BJ (cell line): Measurements from ENCODE around the gene INPP5A. TPM values are rescaled to one million over a fixed set of nuclear protein-coding genes. Genes with fewer than 3 reads are reported as not detected.

Source experiments
- CTCF ChIA-PET: fragments of 350-600 bp; formaldehyde crosslinking; extraction: SDS; loops from one replicate; lab custom pipeline; 2021; ENCODE audit warnings: antibody characterized with exemption, inconsistent platforms; lab: Yijun Ruan, JAX
- POLR2A ChIA-PET: fragments of 300-600 bp; sonication (Branson Sonifier 250); formaldehyde crosslinking; extraction: SDS; loops from one replicate; lab custom pipeline; 2021; ENCODE audit warnings: antibody characterized with exemption; lab: Charles Lee
- DNase-seq: peaks from one replicate; pipeline ENCODE4 v3.0.0-alpha.2; 2011; ENCODE audit warnings: low read depth
- H3K27me3 ChIP-seq: 2 replicates; pipeline ENCODE4 v1.6.0; 2011; ENCODE audit warnings: low read length; ENCODE audit not compliant: control insufficient read depth, insufficient read depth
- H3K36me3 ChIP-seq: 2 replicates; pipeline ENCODE4 v1.5.1; 2011; ENCODE audit warnings: low read length; ENCODE audit not compliant: control insufficient read depth, insufficient read depth
- H3K4me3 ChIP-seq: 2 replicates; pipeline ENCODE4 v1.5.1; 2011; ENCODE audit warnings: low read depth, mild to moderate bottlenecking, control low read depth, low read length
- polyA plus RNA-seq: library from polyadenylated mRNA; depleted of rRNA; stranded (reverse); fragments of >200 nt; gene quantifications from 2 replicates; pipeline ENCODE4 v1.2.3, GENCODE V29; 2011
- TF ChIP-seq, protein P1 (sequence below): IDR thresholded peaks from 2 replicates; pipeline ENCODE4 v1.5.1; 2011; ENCODE audit warnings: low read depth, mild to moderate bottlenecking, control low read depth, inconsistent platforms, low read length, moderate library complexity; ENCODE audit not compliant: insufficient read depth

The INPP5A gene
- polyA plus RNA-seq, 1 experiment = 60.1 TPM

DNA sequence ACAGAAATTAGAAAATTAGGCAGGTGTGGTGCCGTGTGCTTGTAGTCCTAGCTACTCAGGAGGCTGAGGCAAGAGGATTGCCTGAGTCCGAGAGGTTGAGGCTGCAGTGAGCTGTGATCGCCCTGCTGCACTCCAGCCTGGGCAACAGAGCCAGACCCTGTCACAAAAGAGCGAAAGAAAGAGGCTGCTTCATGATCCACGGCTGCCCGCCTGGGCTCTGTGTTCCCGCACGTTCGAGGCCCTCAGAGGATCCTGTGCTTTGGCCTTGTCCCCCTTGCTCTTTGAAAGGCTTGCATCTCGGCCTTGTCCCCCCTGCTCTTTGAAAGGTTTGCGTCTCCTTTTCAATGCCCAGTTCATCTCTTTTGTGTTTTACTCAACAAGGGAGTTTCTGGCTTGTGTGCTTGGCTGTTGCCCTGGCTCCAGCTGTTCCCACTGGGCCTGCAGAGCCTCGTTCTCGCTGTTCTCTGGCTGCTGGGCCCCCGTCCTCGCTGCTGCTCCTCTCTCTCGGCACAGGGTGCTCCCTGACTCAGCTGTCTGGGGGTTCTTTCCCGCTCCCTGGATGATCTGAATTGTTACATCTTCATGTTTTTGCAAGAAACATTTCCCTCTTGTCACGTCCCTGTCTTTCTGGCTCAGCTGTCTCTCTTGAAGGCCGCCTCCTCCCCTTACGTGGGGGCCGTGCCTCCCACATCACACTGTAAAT, 45.1 kb upstream of the INPP5A start:
- Histone ChIP-seq H3K27me3 (peaks cover 8% of the 10 kb centered on the region), H3K36me3 (no peaks in the 10 kb centered on the region), H3K4me3 (no peak overlapping the region)
- DNase-seq = no peak
- ChIA-PET POLR2A (no interaction called here), CTCF (no interaction called here)
- TF ChIP-seq, protein P1, sequence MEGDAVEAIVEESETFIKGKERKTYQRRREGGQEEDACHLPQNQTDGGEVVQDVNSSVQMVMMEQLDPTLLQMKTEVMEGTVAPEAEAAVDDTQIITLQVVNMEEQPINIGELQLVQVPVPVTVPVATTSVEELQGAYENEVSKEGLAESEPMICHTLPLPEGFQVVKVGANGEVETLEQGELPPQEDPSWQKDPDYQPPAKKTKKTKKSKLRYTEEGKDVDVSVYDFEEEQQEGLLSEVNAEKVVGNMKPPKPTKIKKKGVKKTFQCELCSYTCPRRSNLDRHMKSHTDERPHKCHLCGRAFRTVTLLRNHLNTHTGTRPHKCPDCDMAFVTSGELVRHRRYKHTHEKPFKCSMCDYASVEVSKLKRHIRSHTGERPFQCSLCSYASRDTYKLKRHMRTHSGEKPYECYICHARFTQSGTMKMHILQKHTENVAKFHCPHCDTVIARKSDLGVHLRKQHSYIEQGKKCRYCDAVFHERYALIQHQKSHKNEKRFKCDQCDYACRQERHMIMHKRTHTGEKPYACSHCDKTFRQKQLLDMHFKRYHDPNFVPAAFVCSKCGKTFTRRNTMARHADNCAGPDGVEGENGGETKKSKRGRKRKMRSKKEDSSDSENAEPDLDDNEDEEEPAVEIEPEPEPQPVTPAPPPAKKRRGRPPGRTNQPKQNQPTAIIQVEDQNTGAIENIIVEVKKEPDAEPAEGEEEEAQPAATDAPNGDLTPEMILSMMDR = no peak

DNA sequence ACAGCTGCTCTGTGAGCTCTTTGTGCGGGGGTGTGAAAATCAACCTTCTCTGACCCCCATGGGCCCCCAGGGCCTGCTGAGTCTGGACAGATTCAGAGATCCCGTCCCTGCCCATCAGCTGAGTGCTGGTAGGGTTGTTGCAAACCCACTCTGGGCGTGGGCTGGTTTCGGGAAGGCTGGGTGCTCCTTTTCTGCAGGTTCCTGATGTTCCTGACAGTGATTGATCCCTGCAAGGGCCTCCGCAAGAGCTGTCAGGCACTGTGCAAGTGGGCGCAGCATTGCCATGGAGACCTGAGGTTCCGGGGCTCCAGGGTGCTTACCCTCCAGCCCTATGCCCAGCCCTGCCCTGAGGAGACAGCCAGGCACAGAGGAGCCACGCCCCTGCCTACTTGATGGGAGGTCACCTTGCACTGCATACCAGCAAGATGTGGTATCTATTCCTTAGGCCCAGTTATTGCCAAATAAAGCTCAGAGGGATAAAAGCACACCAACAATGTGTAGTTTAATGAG, 44.3 kb upstream of the INPP5A start:
- CTCF ChIA-PET = no interaction called here

DNA sequence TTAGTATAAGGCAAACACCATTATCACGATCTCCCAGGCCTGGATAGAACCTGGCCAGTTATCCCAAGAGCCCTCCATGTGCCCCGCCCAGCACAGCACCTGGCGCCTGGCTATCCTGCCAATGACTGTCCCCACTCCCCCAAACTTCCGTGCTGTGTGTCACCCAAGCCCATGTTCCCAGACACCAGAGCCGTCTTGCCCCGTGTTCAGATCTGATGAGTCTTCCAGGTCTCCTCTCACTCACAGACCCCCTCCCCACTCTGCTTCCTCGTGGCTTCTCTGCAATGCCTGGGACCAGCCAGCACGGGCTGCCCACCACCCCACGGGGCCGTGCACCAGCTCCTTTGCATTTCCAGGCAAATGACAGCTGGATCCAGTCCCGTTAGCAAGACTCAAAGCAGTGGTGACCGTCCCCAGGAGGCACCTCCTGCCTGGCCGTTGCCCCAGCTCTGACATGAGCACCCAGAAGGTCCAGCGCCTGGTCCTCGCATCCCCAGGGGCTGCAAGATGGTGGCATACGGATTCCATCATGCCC, 43.8 kb upstream of the INPP5A start:
- Histone ChIP-seq H3K27me3 (peaks cover 10% of the 10 kb centered on the region), H3K4me3 (no peak overlapping the region), H3K36me3 (no peaks in the 10 kb centered on the region)
- no peak for DNase-seq
- TF ChIP-seq, protein P1 = no peak
- ChIA-PET CTCF (no interaction called here), POLR2A (no interaction called here)

More for the DNA sequence above, 44.3 kb upstream of the INPP5A start:
- Histone ChIP-seq H3K36me3 (no peaks in the 10 kb centered on the region), H3K4me3 (no peak overlapping the region), H3K27me3 (peaks cover 8% of the 10 kb centered on the region)
- TF ChIP-seq, protein P1 = no peak
- POLR2A ChIA-PET = no interaction called here
- no peak for DNase-seq

DNA sequence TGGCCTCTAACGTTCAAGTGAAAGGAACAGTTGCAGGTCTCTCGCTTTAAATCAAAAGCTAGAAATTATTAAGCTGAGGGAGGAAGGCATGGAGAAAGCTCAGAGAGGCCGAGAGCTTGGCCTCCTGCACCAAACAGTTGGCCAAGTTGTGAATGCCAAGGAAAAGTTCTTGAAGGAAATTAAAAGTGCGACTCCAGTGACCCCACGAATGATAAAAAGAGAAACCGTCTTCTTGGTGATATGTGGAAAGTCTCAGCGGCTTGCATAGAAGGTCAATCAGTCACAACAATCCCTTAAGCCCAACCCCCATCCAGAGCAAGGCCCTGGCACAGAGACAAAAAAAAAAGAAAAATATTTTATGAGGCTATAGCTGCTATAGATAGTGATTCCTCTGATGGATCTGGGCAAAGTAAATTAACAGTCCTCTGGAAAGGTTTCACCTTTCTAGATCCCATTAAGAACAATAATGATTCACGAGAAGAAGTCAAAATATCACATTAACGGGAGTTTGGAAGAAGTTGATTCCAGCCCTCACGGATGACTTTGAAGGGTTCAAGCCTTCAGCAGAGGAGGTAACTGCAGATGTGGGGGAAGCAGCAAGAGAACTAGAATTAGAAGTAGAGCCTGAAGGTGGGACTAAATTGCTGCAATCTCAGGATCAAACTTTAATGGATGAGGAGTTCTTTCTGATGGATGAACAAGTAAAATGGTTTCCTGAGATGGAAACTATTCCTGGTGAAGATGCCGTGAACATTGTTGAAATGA, 42.5 kb upstream of the INPP5A start:
- no peak for DNase-seq
- no peaks in the 10 kb centered on the region for H3K36me3 ChIP-seq
- H3K27me3 ChIP-seq = peaks cover 15% of the 10 kb centered on the region
- TF ChIP-seq, protein P1 = no peak
- no peak overlapping the region for H3K4me3 ChIP-seq
- POLR2A ChIA-PET = no interaction called here
- CTCF ChIA-PET = interaction anchor here (1.4 kb wide), 1 partner anchor 33 kb away, joined by 4 read pairs; no protein-coding TSS in a partner anchor
